HG03064 (cell line): Measurements from ENCODE around the gene CIAO2B.
A peak's percentile ranks its signal among the peaks of the same experiment; 100 is the strongest.
"Not testable (repeated sequence)": the region's sequence is repeated elsewhere in the genome, so short reads cannot be mapped to it uniquely, and the experiment has no call there.

Source experiments
- ATAC-seq: cut with Tn5 transposase; IDR thresholded peaks from one replicate; pipeline ENCODE4 v1.9.1; 2021; ENCODE audit warnings: low read depth; ENCODE audit not compliant: unreplicated experiment

Gene CIAO2B

DNA sequence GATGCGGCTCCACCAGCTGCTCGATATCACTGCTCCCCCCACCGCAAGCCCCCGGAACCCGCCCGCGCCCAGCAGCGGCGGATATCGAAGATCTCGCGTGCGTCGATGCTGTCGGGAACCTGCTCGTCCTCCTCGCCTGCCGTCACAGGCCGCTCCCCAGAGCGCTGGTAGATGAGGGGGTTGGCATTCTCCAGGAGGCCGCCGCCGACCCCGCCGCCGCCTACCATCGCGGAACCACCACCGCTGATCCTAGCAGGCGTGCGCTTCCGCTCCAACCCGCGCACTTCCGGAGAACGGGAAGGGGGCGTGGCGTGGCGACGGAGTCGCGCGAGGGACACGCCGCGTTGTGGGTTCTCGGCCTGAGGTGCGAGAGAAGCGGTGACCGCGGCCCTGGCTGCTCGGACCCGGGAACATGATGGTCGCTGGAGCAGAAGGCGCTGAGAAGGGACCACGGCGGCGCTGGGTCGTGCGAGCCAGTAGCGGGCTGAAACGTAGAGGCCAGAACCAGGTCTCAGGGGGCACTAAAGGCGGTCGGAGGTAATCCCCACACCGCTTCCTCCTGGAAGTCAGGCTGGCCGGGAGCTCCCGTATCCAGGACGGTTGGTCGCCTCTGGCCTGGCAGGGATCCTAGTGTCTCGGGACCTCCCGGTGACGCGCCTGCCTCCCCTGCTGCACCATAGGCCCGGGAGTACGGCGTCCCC, at the start of gene CIAO2B:
CIAO2B (minus strand) TSS at position 265 of the 701 bp plus-strand sequence; CDS start at position 227, 38 bp downstream.
- peak; percentile 56 for ATAC-seq

DNA sequence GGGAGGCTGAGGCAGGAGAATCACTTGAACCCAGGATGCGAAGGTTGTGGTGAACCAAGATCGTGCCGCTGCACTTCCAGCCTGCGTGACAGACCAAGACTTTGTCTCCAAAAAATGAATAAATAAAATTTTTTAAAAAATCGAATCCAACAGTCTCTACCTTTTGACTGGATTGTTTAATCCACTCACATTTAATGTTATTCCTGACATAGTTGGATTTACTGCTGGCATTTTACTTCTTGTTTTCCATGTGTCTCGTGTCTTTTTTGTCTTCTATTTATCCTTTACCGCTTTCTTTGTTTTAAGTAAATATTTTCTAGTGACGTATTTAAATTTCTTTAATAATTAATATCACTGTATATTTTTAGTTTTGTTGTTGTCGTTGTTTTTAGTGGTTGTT, 48.8 kb upstream of the CIAO2B start:
- ATAC-seq = no peak

DNA sequence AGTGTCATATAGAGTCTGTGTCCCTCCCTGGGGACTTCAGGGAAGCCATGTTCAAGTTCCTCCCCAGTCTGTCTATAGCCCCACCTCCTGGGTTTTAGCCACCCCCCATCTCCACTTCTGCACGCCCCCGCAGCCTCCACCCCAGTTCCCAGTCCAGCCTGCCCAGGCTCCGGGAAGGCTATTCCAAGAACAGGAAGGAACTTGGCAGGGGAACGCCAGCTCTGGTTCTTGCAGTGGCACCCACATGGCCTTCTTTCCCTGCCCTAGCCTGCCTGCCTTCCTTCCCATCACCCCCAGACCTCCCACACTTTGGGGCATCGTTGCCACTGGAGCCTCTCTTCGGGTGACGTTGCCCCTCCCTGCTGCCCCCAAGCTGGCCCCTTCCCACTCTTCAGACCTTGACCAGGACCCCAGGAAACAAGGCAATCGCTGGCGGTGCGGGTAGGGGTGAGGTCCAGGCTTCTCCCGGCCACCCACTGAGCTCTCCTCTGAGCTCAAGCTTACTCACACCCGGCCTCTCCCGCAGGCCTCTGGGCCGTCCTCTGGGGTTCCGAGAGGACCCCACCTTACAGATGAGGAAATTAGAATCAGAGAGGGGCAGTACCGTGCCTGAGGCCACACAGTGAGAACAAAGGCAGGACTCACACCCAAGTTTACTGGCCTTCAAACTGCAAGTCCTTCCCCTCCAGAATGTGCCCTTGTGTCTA, 45.0 kb upstream of the CIAO2B start:
- ATAC-seq = no peak

DNA sequence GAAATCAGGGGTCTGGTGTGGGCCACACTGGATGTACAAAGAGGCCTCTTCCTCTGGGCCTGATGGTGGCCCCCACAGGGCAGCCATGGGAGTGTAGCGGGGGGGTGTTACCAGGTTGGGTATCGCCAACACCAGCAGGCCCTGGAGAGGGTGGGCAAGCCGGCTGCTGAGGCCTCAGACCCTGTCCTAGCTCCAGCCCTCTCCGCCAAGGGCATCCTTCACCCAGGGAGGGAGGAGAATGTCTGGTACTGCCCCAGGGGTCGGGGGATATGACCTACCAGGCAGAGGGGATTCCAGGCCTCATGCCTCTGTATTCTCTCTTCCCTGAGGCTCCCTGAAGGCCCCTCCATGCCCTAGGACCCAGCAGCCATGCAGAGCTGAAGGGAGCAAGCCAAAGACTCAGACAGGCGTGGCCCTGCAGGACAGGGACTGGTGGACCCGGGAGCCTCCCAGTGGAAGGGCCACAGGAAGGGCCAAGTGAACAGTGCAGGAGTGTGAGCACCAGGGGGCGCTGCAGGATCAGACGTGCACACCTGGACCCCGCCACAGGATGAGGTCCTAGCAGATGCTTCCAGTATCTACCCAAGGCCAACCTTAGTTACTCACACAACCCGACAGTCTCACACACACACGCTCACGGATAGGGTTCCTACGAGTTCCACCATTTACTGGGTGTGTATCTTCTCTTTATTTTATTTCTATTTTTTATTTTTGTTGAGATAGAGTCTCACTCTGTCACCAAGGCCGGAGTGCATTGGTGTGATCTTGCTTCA, 43.3 kb upstream of the CIAO2B start:
- no peak for ATAC-seq

DNA sequence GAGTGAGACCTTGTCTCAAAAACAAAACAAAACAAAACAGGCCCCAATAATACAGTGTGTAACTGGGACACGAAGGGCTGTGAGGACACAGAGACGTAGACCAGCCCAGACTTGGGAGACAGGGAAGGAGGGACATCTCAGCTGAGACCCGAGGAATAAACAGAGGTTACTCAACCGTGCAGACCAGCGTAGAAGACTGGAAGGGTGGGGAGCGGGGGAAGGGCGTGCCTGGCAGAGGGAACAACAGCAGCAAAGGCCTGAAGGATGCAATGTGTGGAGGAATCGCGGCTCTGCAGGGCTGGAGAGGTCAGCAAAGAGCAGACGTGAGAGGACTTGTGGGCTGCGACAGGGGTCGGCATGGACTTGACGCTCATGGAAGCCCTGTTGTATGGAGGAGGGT, 42.5 kb upstream of the CIAO2B start:
- no peak for ATAC-seq

DNA sequence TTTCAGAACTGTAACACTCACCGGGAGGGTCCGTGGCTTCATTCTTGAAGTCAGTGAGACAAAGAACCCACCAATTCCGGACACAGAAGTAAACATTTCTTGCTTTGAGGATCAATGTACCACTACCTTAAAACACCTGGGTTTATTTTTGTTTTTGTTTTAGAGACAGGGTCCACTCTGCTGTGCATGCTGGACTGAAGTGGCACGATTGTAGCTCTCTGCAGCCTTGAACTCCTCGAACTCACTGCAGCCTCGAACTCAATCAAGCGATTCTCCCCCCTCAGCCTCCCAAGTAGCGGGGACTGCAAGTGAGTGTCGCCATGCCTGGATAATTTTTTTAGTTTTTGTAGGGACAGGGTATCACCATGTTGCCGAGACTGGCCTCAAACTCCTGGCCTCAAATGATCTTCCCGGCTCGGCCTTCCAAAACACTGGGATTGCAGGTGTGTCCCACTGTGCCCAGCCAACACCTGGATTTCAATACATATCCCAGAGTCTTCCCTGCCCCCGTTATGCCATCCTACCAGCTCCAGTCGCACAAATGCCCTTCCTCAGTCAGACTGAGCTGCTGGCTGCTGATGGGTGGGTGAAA, 41.2 kb upstream of the CIAO2B start:
- no peak for ATAC-seq

DNA sequence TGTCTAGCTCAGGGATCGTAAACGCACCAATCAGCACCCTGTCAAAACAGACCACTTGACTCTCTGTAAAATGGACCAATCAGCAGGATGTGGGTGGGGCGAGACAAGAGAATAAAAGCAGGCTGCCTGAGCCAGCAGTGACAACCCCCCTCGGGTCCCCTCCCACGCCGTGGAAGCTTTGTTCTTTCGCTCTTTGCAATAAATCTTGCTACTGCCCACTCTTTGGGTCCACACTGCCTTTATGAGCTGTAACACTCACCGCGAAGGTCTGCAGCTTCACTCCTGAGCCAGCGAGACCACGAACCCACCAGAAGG, 40.7 kb upstream of the CIAO2B start:
- ATAC-seq = not testable (repeated sequence)

DNA sequence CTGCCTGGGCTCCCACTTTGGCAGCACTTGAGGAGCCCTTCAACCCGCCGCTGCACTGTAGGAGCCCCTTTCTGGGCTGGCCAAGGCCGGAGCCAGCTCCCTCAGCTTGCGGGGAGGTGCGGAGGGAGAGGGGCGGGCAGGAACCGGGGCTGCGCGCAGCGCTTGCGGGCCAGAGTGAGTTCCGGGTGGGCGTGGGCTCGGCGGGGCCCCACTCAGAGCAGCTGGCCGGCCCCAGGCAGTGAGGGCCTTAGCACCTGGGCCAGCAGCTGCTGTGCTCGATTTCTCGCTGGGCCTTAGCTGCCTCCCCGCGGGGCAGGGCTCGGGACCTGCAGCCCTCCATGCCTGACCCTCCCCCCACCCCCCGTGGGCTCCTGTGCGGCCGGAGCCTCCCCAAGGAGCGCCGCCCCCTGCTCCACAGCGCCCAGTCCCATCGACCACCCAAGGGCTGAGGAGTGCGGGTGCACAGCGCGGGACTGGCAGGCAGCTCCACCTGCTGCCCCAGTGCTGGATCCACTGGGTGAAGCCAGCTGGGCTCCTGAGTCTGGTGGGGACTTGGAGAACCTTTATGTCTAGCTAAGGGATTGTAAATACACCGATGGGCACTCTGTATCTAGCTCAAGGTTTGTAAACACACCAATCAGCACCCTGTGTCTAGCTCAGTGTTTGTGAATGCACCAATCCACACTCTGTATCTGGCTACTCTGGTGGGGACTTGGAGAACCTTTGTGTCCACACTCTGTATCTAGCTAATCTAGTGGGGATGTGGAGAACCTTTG, 40.1 kb upstream of the CIAO2B start:
- not testable (repeated sequence) for ATAC-seq

DNA sequence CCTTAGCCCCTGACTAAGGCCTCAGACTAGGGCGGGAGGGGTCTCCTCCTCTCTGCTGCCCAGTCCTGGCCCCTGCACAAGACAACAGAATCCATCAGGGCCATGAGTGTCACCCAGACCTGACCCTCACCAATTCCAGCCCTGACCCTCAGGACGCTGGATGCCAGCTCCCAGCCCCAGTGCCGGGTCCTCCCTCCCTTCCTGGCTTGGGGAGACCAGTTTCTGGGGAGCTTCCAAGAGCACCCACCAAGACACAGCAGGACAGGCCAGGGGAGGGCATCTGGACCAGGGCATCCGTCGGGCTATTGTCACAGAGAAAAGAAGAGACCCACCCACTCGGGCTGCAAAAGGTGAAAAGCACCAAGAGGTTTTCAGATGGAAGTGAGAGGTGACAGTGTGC, 39.5 kb upstream of the CIAO2B start:
- no peak for ATAC-seq

DNA sequence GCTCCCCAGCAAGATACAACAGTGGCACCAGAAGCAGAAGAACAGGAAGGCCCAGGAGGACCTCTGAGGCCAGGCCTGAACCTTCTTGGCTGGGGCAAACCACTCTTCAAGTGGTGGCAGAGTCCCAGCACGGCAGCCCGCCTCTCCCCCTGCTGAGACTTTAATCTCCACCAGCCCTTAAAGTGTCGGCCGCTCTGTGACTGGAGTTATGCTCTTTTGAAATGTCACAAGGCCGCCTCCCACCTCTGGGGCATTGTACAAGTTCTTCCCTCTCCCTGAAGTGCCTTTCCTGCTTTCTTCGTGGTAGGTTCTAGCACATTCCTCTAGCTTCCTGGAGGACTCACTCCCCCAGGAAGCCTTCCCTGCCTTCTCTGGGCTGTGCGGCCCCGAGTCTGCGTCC, 38.8 kb upstream of the CIAO2B start:
- no peak for ATAC-seq

DNA sequence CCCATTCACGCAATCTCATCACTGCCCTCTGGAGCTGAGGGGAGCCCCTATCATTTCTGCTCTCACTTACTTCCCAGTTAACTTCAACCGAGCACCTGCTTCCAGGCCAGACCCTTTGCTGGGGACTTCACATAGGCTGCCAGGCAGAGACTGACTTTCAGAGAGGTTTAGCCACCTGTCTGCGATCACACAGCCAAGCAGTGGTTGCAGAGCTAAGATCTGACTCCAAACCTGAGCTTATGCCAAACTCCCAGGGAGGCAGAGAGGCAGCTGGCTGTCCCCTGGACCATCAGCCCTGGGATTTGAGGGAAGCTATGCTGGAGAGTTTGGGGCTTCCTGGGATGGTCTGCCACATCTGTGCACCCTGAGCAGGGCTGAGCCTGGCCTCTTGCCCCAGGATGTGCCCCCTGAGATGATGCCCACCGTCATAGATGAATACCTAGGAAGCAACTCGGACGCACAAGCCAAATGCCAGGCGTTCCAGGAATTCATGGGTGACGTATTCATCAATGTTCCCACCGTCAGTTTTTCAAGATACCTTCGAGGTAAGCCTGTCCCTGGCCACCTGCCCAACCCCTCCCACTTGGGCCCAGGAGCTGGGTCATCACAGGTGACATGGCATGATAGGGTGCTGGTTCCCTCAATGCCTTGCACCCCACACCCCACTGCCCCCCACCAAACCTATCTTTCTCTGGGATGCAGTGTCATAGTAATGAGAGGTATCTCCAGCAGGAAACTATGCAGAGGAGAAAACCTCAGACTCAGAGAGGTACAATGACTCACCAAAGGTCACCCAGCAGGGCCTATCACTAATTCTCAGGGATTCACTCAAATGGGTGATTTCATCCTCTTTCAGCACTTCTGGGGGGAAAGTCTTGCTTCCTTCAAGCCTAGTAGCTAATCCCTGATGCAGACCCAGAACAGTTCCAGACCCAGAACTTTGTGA, 36.8 kb upstream of the CIAO2B start:
- no peak for ATAC-seq

DNA sequence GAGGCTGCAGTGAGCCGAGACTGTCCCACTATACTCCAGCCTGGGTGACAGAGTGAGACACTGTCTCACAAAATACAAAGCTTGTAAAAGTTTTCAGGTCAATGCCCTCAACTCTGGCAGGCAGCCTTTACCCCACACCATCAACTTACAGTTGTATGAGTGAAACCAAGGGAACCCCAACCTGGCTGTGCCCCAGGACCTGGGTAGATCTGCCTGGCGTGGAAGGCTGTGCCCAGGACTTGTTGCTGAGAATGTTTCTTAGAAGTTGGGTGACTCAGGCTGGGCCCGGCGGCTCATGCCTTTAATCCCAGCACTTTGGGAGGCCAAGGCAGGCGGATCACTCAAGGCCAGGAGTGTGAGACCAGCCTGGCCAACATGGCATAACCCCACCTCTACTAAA, 34.6 kb upstream of the CIAO2B start:
- ATAC-seq = no peak

DNA sequence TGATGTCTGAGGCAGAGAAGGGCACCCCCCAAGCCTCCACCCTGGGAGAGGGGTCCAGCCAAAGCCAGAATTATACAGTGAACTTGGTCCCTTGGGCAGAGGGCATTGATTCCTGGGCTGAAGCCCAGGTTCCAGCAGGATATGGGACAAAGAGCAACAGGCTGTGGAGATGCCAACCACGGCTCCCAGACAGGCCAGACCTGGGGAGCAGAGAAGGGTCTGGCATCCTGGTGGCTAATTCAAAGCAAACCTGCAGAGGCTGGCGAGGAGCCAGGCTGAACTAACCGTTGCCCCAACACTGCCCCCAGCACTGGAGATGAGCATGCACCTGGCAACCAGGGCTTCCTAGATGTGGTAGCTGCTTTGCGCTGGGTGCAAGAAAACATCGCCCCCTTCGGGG, 29.8 kb upstream of the CIAO2B start:
- ATAC-seq = no peak

DNA sequence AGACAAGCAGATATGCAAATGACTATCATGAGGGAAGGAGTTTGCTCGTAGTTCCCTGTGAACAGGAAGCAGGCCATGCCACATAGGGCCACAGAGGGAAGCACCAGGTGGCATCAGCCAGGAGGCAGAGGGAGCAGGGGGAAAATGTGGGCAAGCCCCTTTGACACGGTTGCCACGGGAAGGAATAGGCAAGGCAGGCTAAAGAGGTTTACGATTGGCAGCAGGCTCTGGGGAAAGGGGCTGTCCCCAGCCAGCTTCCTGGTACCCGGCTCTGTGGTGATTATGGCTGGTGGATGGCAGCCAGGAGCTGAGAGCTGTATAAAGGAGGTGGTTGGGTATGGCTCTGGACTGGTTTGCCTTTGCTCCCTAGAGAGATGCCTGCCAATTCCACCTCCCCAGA, 27.7 kb upstream of the CIAO2B start:
- ATAC-seq = no peak

DNA sequence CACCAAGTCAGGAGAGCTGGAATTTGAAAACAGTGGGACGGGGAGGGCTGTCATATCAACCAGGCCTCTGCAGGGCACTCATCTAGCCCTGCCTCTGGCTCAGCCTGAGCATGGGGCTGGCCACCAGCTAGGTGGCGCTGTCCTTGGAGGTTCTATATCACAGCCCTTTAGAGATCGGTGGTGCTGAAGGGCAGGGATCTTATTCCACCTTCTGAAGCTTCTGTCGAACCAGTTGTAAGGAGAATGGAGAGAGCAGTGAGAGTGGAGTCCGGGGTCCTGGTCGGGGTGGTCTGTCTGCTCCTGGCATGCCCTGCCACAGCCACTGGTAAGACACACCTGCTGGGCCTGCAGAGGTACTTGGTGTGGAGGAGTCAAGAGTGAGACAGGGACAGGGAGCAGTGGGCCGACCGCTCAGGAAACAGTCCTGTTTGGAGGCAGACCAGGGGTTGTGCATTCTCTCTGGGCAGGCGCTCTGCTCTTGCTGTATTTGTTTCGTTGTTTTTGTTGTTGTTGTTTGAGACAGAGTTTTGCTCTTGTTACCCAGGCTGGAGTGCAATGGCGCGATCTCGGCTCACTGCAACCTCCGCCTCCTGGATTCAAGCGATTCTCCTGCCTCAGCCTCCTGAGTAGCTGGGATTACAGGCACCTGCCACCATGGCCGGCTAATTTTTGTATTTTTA, 27.0 kb upstream of the CIAO2B start, which contains the start of gene CES3:
CES3 (plus strand) TSS at position 202 of the 680 bp plus-strand sequence; CDS start at position 244, 42 bp downstream.
- peak; percentile 63 for ATAC-seq

DNA sequence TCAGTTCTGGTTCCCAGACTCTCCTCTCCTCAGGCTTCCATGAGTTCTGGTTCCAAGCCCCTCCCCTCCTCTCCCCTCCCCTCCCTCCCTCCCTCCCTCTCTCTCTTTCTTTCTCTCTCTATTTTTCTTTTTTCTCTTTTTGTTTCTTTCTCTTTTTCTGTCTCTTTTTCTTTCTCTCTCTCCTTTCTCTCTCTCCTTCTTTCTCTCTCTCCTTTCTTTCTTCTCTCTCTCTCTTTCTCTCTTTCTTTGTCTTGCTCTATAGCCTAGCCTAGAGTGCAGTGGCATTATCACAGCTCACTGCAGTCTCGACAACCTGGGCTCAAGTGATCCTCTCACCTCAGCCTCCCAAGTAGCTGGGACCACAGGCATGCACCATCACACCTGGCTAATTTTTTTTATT, 26.1 kb upstream of the CIAO2B start:
- no peak for ATAC-seq

DNA sequence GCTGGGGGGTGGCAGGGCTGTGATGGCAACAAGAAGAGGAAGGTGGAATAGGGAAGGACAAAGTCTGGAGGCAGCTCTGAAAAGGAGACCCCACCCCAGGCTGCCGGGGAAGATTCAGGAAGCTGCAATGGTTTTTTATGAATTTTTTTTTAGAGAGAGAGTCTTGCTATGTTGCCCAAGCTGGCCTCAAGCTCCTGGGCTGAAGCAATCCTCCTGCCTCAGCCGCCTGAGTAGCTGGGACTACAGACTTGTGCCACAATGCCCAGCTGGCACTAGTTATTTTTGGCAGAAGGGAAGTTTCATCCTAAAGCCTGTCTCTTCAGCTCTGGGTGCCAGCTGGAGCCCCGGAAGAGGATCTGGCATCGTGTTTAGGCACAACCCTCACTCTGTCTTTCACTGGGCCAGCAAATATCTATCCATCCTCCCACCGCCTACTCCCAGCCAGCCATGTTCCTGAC, 25.5 kb upstream of the CIAO2B start:
- ATAC-seq = no peak

DNA sequence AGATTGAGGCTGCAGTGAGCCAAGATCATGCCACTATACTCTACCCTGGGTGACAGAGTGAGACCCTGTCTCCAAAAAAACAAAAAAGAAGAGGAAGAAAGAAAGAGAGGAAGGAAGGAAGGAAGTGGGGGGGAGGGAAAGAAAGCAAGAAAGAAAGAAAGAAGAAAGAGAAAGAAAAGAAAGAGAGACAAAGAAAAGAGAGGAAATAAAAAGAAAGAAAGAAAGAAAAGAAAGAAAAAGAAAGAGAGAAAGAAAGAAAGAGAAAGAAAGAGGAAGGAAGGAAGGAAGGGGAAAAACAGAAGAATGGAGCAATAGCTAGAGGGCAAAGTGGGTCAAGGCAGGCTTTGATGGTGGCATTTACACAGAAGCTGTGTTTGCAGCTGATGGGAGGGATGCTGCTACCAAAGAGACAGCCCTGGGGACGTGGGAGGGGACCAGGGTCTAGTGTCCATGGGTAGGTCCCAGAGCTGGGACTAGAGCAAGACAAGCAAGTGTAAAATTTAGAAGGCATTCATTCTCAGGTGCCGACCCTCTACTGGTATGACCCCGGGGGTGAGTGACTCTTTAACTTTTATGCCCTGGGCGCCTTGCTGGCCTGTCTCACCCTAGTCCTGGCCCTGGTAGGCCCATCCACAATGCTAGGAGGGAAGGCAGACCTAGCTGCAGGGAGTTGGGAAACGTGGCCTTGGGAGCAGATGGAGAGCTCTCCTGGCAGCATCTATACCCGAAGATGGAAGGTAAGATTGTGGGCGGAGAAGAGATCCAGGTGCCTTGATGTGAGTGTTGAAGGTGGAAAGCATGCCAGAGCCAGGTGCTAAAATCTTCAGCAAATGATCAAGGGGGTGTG, 24.9 kb upstream of the CIAO2B start:
- no peak for ATAC-seq
